Activated CD4-positive, alpha-beta memory T cell treated with anti-CD3 and anti-CD28 coated beads, Interleukin-2, amount 10 ng/mL, durations not matched to agents 7 days and 5 days (primary cell): ENCODE data around the gene DRAXIN. TPM values are rescaled to one million over a fixed set of nuclear protein-coding genes. Genes with fewer than 3 reads are reported as not detected.

Source experiments
- CTCF ChIA-PET: fragments of 350-600 bp; sonication (Branson Sonifier 250); formaldehyde crosslinking; loops from one replicate; lab custom pipeline; 2021; ENCODE audit warnings: antibody characterized with exemption, inconsistent platforms; lab: Charles Lee
- POLR2A ChIA-PET: fragments of 350-600 bp; sonication (Branson Sonifier 250); formaldehyde crosslinking; loops from one replicate; lab custom pipeline; 2021; ENCODE audit warnings: antibody characterized with exemption; lab: Charles Lee
- DNase-seq: peaks from one replicate; pipeline ENCODE4 v3.0.0-alpha.2; 2020
- H3K27ac Mint-ChIP-seq: one replicate; pipeline ENCODE4 v1.8.0; 2021; ENCODE audit warnings: mild to moderate bottlenecking, mixed read lengths
- H3K27me3 Mint-ChIP-seq: one replicate; pipeline ENCODE4 v1.8.0; 2021; ENCODE audit warnings: mixed read lengths
- H3K36me3 Mint-ChIP-seq: one replicate; pipeline ENCODE4 v1.8.0; 2021; ENCODE audit warnings: low read depth, mixed read lengths
- H3K4me1 Mint-ChIP-seq: one replicate; pipeline ENCODE4 v1.8.0; 2021; ENCODE audit warnings: mixed read lengths
- H3K4me3 Mint-ChIP-seq: one replicate; pipeline ENCODE4 v1.8.0; 2021; ENCODE audit warnings: mild to moderate bottlenecking, mixed read lengths
- H3K9me3 Mint-ChIP-seq: one replicate; pipeline ENCODE4 v1.8.0; 2021; ENCODE audit warnings: mixed read lengths
- total RNA-seq, 2 experiments: library from RNA; stranded (reverse); gene quantifications; one replicate each; pipeline ENCODE4 v1.2.3, GENCODE V29; 2021

DRAXIN gene
- total RNA-seq, 2 experiments from 2014 or later: 0.60 TPM

GRCh38 chr1:11659748-11660147 lies 31.8 kb upstream of the DRAXIN start:
- no peak overlapping the region for H3K4me3 Mint-ChIP-seq
- H3K9me3 Mint-ChIP-seq: no peaks in the 10 kb centered on the region
- no peak overlapping the region for H3K27ac Mint-ChIP-seq
- no peaks in the 10 kb centered on the region for H3K27me3 Mint-ChIP-seq
- peaks cover 17% of the 10 kb centered on the region for H3K4me1 Mint-ChIP-seq
- no peak for DNase-seq
- peaks cover 29% of the 10 kb centered on the region for H3K36me3 Mint-ChIP-seq
- ChIA-PET CTCF (interaction anchor here (0.7 to 3.8 kb wide), 3 partner anchors 9 to 418 kb away, joined by 3 to 12 read pairs (median 9); no protein-coding TSS in a partner anchor), POLR2A (interaction anchor here (1.9 kb wide), 1 partner anchor 248 kb away, joined by 6 read pairs; no protein-coding TSS in a partner anchor)

- Mint-ChIP-seq H3K36me3 (peaks cover 29% of the 10 kb centered on the region), H3K4me1 (peaks cover 15% of the 10 kb centered on the region), H3K27ac (no peak overlapping the region), H3K9me3 (no peaks in the 10 kb centered on the region), H3K4me3 (no peak overlapping the region), H3K27me3 (no peaks in the 10 kb centered on the region)
- ChIA-PET POLR2A (no interaction called here), CTCF (interaction anchor here (0.9 kb wide), 1 partner anchor 59 kb away, joined by 3 read pairs; no protein-coding TSS in a partner anchor)
- DNase-seq: no peak
These were observed 30.4 kb upstream of the DRAXIN start for GRCh38 chr1:11661103-11661502.

- peak overlapping the region; percentile 83 for H3K4me3 Mint-ChIP-seq
These were observed 27.0 kb upstream of the DRAXIN start for GRCh38 chr1:11664336-11665065.

GRCh38 chr1:11668516-11668915 lies 23.0 kb upstream of the DRAXIN start:
- H3K4me3 Mint-ChIP-seq: no peak overlapping the region
- H3K9me3 Mint-ChIP-seq: no peaks in the 10 kb centered on the region
- H3K4me1 Mint-ChIP-seq: peaks cover 21% of the 10 kb centered on the region
- ChIA-PET CTCF (no interaction called here), POLR2A (no interaction called here)
- no peak overlapping the region for H3K27ac Mint-ChIP-seq
- DNase-seq: no peak
- H3K36me3 Mint-ChIP-seq: peaks cover 22% of the 10 kb centered on the region
- no peaks in the 10 kb centered on the region for H3K27me3 Mint-ChIP-seq

More at GRCh38 chr1:11664336-11665065, 27.0 kb upstream of the DRAXIN start:
- ChIA-PET CTCF (interaction anchor here (0.6 to 3.7 kb wide), 32 partner anchors 9 to 627 kb away, joined by 3 to 65 read pairs (median 6); partner anchors contain the start of genes AGTRAP, DISP3, FBXO2 and FBXO44), POLR2A (interaction anchor here (0.7 to 4.0 kb wide), 34 partner anchors 8 to 652 kb away, joined by 3 to 53 read pairs (median 7); partner anchors contain the start of genes AGTRAP, FBXO2, FBXO44 and MAD2L2)
- Mint-ChIP-seq H3K36me3 (peaks cover 31% of the 10 kb centered on the region), H3K27me3 (no peaks in the 10 kb centered on the region), H3K27ac (peak overlapping the region; percentile 92), H3K9me3 (no peaks in the 10 kb centered on the region), H3K4me1 (peaks cover 25% of the 10 kb centered on the region)
- DNase-seq: peak; percentile 82

GRCh38 chr1:11670747-11671146 lies 20.8 kb upstream of the DRAXIN start:
- no peak overlapping the region for H3K27ac Mint-ChIP-seq
- peaks cover 18% of the 10 kb centered on the region for H3K4me1 Mint-ChIP-seq
- H3K9me3 Mint-ChIP-seq: no peaks in the 10 kb centered on the region
- H3K27me3 Mint-ChIP-seq: no peaks in the 10 kb centered on the region
- H3K4me3 Mint-ChIP-seq: no peak overlapping the region
- ChIA-PET CTCF (interaction anchor here (1.5 kb wide), 1 partner anchor 20 kb away, joined by 5 read pairs; no protein-coding TSS in a partner anchor), POLR2A (interaction anchor here (1.2 kb wide), 1 partner anchor 238 kb away, joined by 3 read pairs; no protein-coding TSS in a partner anchor)
- no peak for DNase-seq
- H3K36me3 Mint-ChIP-seq: peaks cover 34% of the 10 kb centered on the region

- peaks cover 35% of the 10 kb centered on the region for H3K36me3 Mint-ChIP-seq
- no peak overlapping the region for H3K27ac Mint-ChIP-seq
- H3K9me3 Mint-ChIP-seq: no peaks in the 10 kb centered on the region
- no peak for DNase-seq
- peaks cover 14% of the 10 kb centered on the region for H3K4me1 Mint-ChIP-seq
- no peaks in the 10 kb centered on the region for H3K27me3 Mint-ChIP-seq
- H3K4me3 Mint-ChIP-seq: no peak overlapping the region
- ChIA-PET CTCF (interaction anchor here (1.5 kb wide), 1 partner anchor 20 kb away, joined by 5 read pairs; no protein-coding TSS in a partner anchor), POLR2A (interaction anchor here (1.2 kb wide), 1 partner anchor 237 kb away, joined by 3 read pairs; no protein-coding TSS in a partner anchor)
These were observed 20.3 kb upstream of the DRAXIN start for GRCh38 chr1:11671205-11671543.

- Mint-ChIP-seq H3K36me3 (peaks cover 35% of the 10 kb centered on the region), H3K4me1 (peaks cover 11% of the 10 kb centered on the region), H3K9me3 (no peaks in the 10 kb centered on the region), H3K27ac (no peak overlapping the region), H3K27me3 (no peaks in the 10 kb centered on the region), H3K4me3 (no peak overlapping the region)
- no peak for DNase-seq
- ChIA-PET POLR2A (interaction anchor here (1.2 to 2.2 kb wide), 3 partner anchors 8 to 237 kb away, joined by 3 to 9 read pairs (median 7); partner anchors contain the start of genes FBXO6 and MAD2L2), CTCF (interaction anchor here (0.7 to 1.5 kb wide), 2 partner anchors 21 to 28 kb away, joined by 3 to 5 read pairs; no protein-coding TSS in a partner anchor)
These were observed 19.8 kb upstream of the DRAXIN start for GRCh38 chr1:11671544-11672286.

GRCh38 chr1:11673089-11673769 lies 18.3 kb upstream of the DRAXIN start:
- no peak for DNase-seq
- H3K27me3 Mint-ChIP-seq: no peaks in the 10 kb centered on the region
- POLR2A ChIA-PET: interaction anchor here (0.9 to 2.2 kb wide), 3 partner anchors 8 to 9 kb away, joined by 3 to 9 read pairs (median 7); partner anchors contain the start of genes FBXO6 and MAD2L2
- H3K27ac Mint-ChIP-seq: no peak overlapping the region
- peaks cover 6% of the 10 kb centered on the region for H3K4me1 Mint-ChIP-seq
- no peak overlapping the region for H3K4me3 Mint-ChIP-seq
- H3K9me3 Mint-ChIP-seq: no peaks in the 10 kb centered on the region
- CTCF ChIA-PET: interaction anchor here (1.8 kb wide), 1 partner anchor 9 kb away, joined by 6 read pairs; the partner anchor contains the start of gene FBXO6
- peaks cover 31% of the 10 kb centered on the region for H3K36me3 Mint-ChIP-seq

- H3K4me3 Mint-ChIP-seq: no peak overlapping the region
- H3K27me3 Mint-ChIP-seq: no peaks in the 10 kb centered on the region
- H3K36me3 Mint-ChIP-seq: peaks cover 25% of the 10 kb centered on the region
- CTCF ChIA-PET: no interaction called here
- no peaks in the 10 kb centered on the region for H3K9me3 Mint-ChIP-seq
- peaks cover 12% of the 10 kb centered on the region for H3K4me1 Mint-ChIP-seq
- DNase-seq: no peak
- POLR2A ChIA-PET: interaction anchor here (0.8 to 1.8 kb wide), 2 partner anchors 10 to 11 kb away, joined by 3 to 13 read pairs; partner anchors contain the start of gene FBXO6
- no peak overlapping the region for H3K27ac Mint-ChIP-seq
These were observed 17.0 kb upstream of the DRAXIN start for GRCh38 chr1:11674488-11674887.

- CTCF ChIA-PET: no interaction called here
- Mint-ChIP-seq H3K4me3 (no peak overlapping the region), H3K27ac (no peak overlapping the region), H3K36me3 (peaks cover 22% of the 10 kb centered on the region), H3K4me1 (peaks cover 17% of the 10 kb centered on the region), H3K27me3 (no peaks in the 10 kb centered on the region), H3K9me3 (no peaks in the 10 kb centered on the region)
- POLR2A ChIA-PET: interaction anchor here (1.8 kb wide), 1 partner anchor 11 kb away, joined by 13 read pairs; the partner anchor contains the start of gene FBXO6
- DNase-seq: no peak
These were observed 16.2 kb upstream of the DRAXIN start for GRCh38 chr1:11675325-11675724.

- ChIA-PET CTCF (interaction anchor here (1.0 to 1.9 kb wide), 3 partner anchors 12 to 43 kb away, joined by 3 to 7 read pairs (median 4); no protein-coding TSS in a partner anchor), POLR2A (interaction anchor here (1.5 to 1.8 kb wide), 2 partner anchors 12 to 13 kb away, joined by 8 to 13 read pairs; partner anchors contain the start of gene FBXO6)
- peaks cover 18% of the 10 kb centered on the region for H3K4me1 Mint-ChIP-seq
- H3K9me3 Mint-ChIP-seq: no peaks in the 10 kb centered on the region
- DNase-seq: no peak
- H3K4me3 Mint-ChIP-seq: no peak overlapping the region
- H3K36me3 Mint-ChIP-seq: peaks cover 17% of the 10 kb centered on the region
- no peak overlapping the region for H3K27ac Mint-ChIP-seq
- no peaks in the 10 kb centered on the region for H3K27me3 Mint-ChIP-seq
These were observed 15.0 kb upstream of the DRAXIN start for GRCh38 chr1:11676386-11677103.
